A549 (cell line): ENCODE data around the gene PLPP4.

Experiments
- BHLHE40 ChIP-seq: IDR thresholded peaks from 2 replicates; pipeline ENCODE4 v1.6.1; 2012; ENCODE audit warnings: low read depth, low read length, inconsistent platforms
- EP300 ChIP-seq, 2 experiments: fragments of >200 bp; sonication (Bioruptor Twin); formaldehyde crosslinking; IDR thresholded peaks; 2 replicates in 1 of 2; 3 replicates in 1 of 2; pipeline ENCODE4 v1.6.1; 2016 to 2017
- JUNB ChIP-seq: fragments of >200 bp; sonication (Bioruptor Twin); formaldehyde crosslinking; IDR thresholded peaks from 2 replicates; pipeline ENCODE4 v1.6.1; 2016
- POLR2A ChIP-seq: IDR thresholded peaks from 2 replicates; pipeline ENCODE4 v1.6.1; 2012; ENCODE audit warnings: mild to moderate bottlenecking, low read length
- RCOR1 ChIP-seq: fragments of 150-350 bp; IDR thresholded peaks from 2 replicates; pipeline ENCODE4 v1.6.1; 2014; ENCODE audit warnings: antibody characterized with exemption, low read length, low read depth
- ZSCAN20 ChIP-seq: fragments of 250-450 bp; sonication (Bioruptor Pico); IDR thresholded peaks from 2 replicates; pipeline ENCODE4 v1.8.0; 2022; ENCODE audit warnings: mild to moderate bottlenecking, moderate library complexity
- TF ChIP-seq, protein P1 (sequence below): fragments of 450-650 bp; IDR thresholded peaks from 2 replicates; pipeline ENCODE4 v1.6.1; 2014; ENCODE audit warnings: antibody characterized with exemption
- TF ChIP-seq, protein P2 (sequence below): fragments of >200 bp; sonication (Bioruptor Twin); formaldehyde crosslinking; IDR thresholded peaks from 3 replicates; pipeline ENCODE4 v1.5.1; 2016

DNA sequence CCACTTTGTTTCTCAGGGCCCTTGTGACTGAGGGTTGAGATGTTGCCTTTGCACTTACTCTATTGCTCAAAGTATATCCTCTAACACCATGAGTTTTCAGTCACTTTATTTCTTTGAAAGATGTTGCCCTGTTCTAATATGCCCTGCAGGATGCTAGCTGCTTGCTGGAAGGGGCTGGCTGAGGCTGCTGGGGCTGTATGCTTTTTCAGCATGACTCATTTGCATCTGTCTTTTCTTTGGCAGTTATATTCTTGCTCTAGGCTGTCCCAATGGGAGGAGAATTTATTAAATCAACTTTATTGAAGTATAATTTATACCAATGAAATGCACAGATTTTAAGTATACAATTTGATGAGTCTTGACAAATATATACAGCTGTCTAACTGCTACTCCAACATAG, 157.7 kb downstream of the PLPP4 start:
- TF ChIP-seq, protein P1, sequence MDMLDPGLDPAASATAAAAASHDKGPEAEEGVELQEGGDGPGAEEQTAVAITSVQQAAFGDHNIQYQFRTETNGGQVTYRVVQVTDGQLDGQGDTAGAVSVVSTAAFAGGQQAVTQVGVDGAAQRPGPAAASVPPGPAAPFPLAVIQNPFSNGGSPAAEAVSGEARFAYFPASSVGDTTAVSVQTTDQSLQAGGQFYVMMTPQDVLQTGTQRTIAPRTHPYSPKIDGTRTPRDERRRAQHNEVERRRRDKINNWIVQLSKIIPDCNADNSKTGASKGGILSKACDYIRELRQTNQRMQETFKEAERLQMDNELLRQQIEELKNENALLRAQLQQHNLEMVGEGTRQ, result no peak
- TF ChIP-seq POLR2A (no peak), EP300 (IDR thresholded peaks at IDR 0.05) (no peak), JUNB (no peak), ZSCAN20 (CRISPR knock-in tag) (no peak), BHLHE40 (no peak), RCOR1 (no peak)
- TF ChIP-seq, protein P2, sequence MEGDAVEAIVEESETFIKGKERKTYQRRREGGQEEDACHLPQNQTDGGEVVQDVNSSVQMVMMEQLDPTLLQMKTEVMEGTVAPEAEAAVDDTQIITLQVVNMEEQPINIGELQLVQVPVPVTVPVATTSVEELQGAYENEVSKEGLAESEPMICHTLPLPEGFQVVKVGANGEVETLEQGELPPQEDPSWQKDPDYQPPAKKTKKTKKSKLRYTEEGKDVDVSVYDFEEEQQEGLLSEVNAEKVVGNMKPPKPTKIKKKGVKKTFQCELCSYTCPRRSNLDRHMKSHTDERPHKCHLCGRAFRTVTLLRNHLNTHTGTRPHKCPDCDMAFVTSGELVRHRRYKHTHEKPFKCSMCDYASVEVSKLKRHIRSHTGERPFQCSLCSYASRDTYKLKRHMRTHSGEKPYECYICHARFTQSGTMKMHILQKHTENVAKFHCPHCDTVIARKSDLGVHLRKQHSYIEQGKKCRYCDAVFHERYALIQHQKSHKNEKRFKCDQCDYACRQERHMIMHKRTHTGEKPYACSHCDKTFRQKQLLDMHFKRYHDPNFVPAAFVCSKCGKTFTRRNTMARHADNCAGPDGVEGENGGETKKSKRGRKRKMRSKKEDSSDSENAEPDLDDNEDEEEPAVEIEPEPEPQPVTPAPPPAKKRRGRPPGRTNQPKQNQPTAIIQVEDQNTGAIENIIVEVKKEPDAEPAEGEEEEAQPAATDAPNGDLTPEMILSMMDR, result no peak
